ENCODE results near the gene GRIK3.

The GRIK3 gene

GRCh38 chr1:36885540-36886357 is 148.6 kb downstream of the GRIK3 start:
- no peaks in the 10 kb centered on the region for H3K4me1 ChIP-seq (ENCODE audit: control extremely low read depth in 1 of 4, control insufficient read depth in 4 of 4, insufficient read depth in 4 of 4, low read length in 3 of 4)
- ChIA-PET CTCF (no interaction called here), POLR2A (no interaction called here)
- H3K9me3 ChIP-seq (ENCODE audit: control extremely low read depth in 1 of 5, control insufficient read depth in 4 of 5, insufficient read depth in 2 of 5, low read depth in 1 of 5, low read length in 4 of 5): no peaks in the 10 kb centered on the region
- H3K27me3 ChIP-seq (replicated peaks in 2 of 5; ENCODE audit: control insufficient read depth in 4 of 5, insufficient read depth in 5 of 5, low read length in 4 of 5): peaks cover 0 to 19% (median 0%) of the 10 kb centered on the region in 5 experiments
- no peak for DNase-seq
- 94% methylated on average over 3 of the region's 7 CpGs for WGBS (ENCODE audit: insufficient coverage)
- H3K27ac ChIP-seq (ENCODE audit: insufficient read depth in 1 of 2, low read depth in 1 of 2, low read length in 2 of 2, poor library complexity in 1 of 2, severe bottlenecking in 2 of 2): no peak overlapping the region
- H3K4me3 ChIP-seq (ENCODE audit: control insufficient read depth in 1 of 7, extremely low read depth in 1 of 7, insufficient read depth in 4 of 7, low read depth in 2 of 7, low read length in 6 of 7): no peak overlapping the region
- no peaks in the 10 kb centered on the region for H3K36me3 ChIP-seq (ENCODE audit: control insufficient read depth in 4 of 4, insufficient read depth in 4 of 4, low read length in 3 of 4)

DNA sequence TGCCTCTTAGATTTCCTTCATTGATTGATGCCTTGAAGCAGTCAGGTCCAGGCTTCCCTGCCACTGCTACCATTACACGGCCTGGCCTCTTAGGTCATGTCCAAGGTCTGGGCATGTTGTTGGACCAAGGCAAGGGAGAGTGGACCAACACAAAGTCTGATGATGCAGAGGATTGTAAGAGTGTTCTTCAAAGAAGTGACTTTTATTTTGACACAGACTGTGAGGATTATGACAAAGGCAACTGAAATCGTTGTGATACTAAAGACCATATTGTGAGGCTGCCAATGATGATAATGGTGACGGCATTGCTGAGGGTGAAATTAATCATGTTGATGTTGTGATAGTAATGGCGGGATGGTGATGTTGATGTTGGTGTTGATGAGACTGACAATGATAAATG is 149.5 kb downstream of the GRIK3 start:
- H3K36me3 ChIP-seq (ENCODE audit: control insufficient read depth in 4 of 4, insufficient read depth in 4 of 4, low read length in 3 of 4): no peaks in the 10 kb centered on the region
- ChIA-PET POLR2A (no interaction called here), CTCF (no interaction called here)
- no peak overlapping the region for H3K4me3 ChIP-seq (ENCODE audit: control insufficient read depth in 1 of 7, extremely low read depth in 1 of 7, insufficient read depth in 4 of 7, low read depth in 2 of 7, low read length in 6 of 7)
- 91% methylated on average over 4 of the region's 4 CpGs for WGBS (ENCODE audit: insufficient coverage)
- H3K27ac ChIP-seq (ENCODE audit: insufficient read depth in 1 of 2, low read depth in 1 of 2, low read length in 2 of 2, poor library complexity in 1 of 2, severe bottlenecking in 2 of 2): no peak overlapping the region
- H3K9me3 ChIP-seq (ENCODE audit: control extremely low read depth in 1 of 5, control insufficient read depth in 4 of 5, insufficient read depth in 2 of 5, low read depth in 1 of 5, low read length in 4 of 5): no peaks in the 10 kb centered on the region
- no peaks in the 10 kb centered on the region for H3K4me1 ChIP-seq (ENCODE audit: control extremely low read depth in 1 of 4, control insufficient read depth in 4 of 4, insufficient read depth in 4 of 4, low read length in 3 of 4)
- H3K27me3 ChIP-seq (replicated peaks in 2 of 5; ENCODE audit: control insufficient read depth in 4 of 5, insufficient read depth in 5 of 5, low read length in 4 of 5): peaks cover 0 to 17% (median 0%) of the 10 kb centered on the region in 5 experiments
- no peak for DNase-seq

DNA sequence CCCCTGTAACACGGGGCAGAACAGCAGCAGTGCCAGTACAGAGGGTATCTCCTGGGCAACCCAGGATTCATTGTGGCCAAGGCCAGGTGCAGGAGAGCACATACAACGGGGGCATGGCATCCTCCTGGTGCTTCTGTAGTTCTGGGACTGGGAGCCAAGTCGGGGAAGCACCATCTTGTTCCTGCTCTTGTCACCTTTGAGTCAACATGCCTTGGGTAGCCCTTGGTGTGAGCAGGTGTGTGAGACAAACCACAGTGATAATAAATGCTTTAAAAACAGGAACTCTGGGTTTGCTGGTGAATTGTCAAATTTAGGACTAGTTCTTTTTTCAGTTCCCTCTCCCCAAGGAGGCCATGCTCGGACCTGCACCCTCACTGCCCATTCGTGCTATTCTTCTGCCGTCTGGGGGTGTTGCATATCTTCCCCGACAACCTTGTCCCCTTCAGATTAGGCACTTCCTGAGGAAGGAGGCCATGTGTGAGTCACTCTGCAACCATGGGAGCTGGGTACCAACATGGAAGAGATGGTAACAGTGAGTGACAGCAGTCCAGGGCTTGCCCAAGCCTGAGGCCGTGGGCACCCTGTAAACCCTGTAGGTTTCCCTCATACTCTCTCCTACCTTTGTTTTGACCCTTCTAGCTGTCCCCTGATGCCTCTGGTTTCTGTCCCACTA is 150.2 kb downstream of the GRIK3 start:
- POLR2A ChIA-PET: no interaction called here

GRCh38 chr1:36883315-36883949 is 150.9 kb downstream of the GRIK3 start:
- DNase-seq: no peak
- Histone ChIP-seq H3K9me3 (ENCODE audit: control extremely low read depth in 1 of 5, control insufficient read depth in 4 of 5, insufficient read depth in 2 of 5, low read depth in 1 of 5, low read length in 4 of 5) (no peaks in the 10 kb centered on the region), H3K27me3 (replicated peaks in 2 of 5; ENCODE audit: control insufficient read depth in 4 of 5, insufficient read depth in 5 of 5, low read length in 4 of 5) (peaks cover 0 to 8% (median 0%) of the 10 kb centered on the region in 5 experiments), H3K36me3 (ENCODE audit: control insufficient read depth in 4 of 4, insufficient read depth in 4 of 4, low read length in 3 of 4) (no peaks in the 10 kb centered on the region), H3K4me3 (ENCODE audit: control insufficient read depth in 1 of 7, extremely low read depth in 1 of 7, insufficient read depth in 4 of 7, low read depth in 2 of 7, low read length in 6 of 7) (no peak overlapping the region), H3K27ac (ENCODE audit: insufficient read depth in 1 of 2, low read depth in 1 of 2, low read length in 2 of 2, poor library complexity in 1 of 2, severe bottlenecking in 2 of 2) (no peak overlapping the region), H3K4me1 (ENCODE audit: control extremely low read depth in 1 of 4, control insufficient read depth in 4 of 4, insufficient read depth in 4 of 4, low read length in 3 of 4) (no peaks in the 10 kb centered on the region)
- CTCF ChIA-PET: no interaction called here
- POLR2A ChIA-PET: no interaction called here
- WGBS (ENCODE audit: insufficient coverage): 93% methylated on average over 3 of the region's 3 CpGs

More for the DNA sequence above, 150.2 kb downstream of the GRIK3 start:
- Histone ChIP-seq H3K36me3 (ENCODE audit: control insufficient read depth in 4 of 4, insufficient read depth in 4 of 4, low read length in 3 of 4) (no peaks in the 10 kb centered on the region), H3K27ac (ENCODE audit: insufficient read depth in 1 of 2, low read depth in 1 of 2, low read length in 2 of 2, poor library complexity in 1 of 2, severe bottlenecking in 2 of 2) (no peak overlapping the region), H3K4me1 (ENCODE audit: control extremely low read depth in 1 of 4, control insufficient read depth in 4 of 4, insufficient read depth in 4 of 4, low read length in 3 of 4) (no peaks in the 10 kb centered on the region), H3K27me3 (replicated peaks in 2 of 5; ENCODE audit: control insufficient read depth in 4 of 5, insufficient read depth in 5 of 5, low read length in 4 of 5) (peaks cover 0 to 11% (median 0%) of the 10 kb centered on the region in 5 experiments), H3K9me3 (ENCODE audit: control extremely low read depth in 1 of 5, control insufficient read depth in 4 of 5, insufficient read depth in 2 of 5, low read depth in 1 of 5, low read length in 4 of 5) (no peaks in the 10 kb centered on the region), H3K4me3 (ENCODE audit: control insufficient read depth in 1 of 7, extremely low read depth in 1 of 7, insufficient read depth in 4 of 7, low read depth in 2 of 7, low read length in 6 of 7) (no peak overlapping the region)
- 14% methylated on average over 3 of the region's 8 CpGs for WGBS (ENCODE audit: insufficient coverage)
- CTCF ChIA-PET: no interaction called here
- peak in 1 of 3 donors; percentile 2 for DNase-seq

- 96% methylated on average over 7 of the region's 11 CpGs for WGBS (ENCODE audit: insufficient coverage)
- DNase-seq: no peak
- Histone ChIP-seq H3K9me3 (ENCODE audit: control extremely low read depth in 1 of 5, control insufficient read depth in 4 of 5, insufficient read depth in 2 of 5, low read depth in 1 of 5, low read length in 4 of 5) (no peaks in the 10 kb centered on the region), H3K27me3 (replicated peaks in 2 of 5; ENCODE audit: control insufficient read depth in 4 of 5, insufficient read depth in 5 of 5, low read length in 4 of 5) (peaks cover 0 to 4% (median 0%) of the 10 kb centered on the region in 5 experiments), H3K4me3 (ENCODE audit: control insufficient read depth in 1 of 7, extremely low read depth in 1 of 7, insufficient read depth in 4 of 7, low read depth in 2 of 7, low read length in 6 of 7) (no peak overlapping the region), H3K36me3 (ENCODE audit: control insufficient read depth in 4 of 4, insufficient read depth in 4 of 4, low read length in 3 of 4) (no peaks in the 10 kb centered on the region), H3K4me1 (ENCODE audit: control extremely low read depth in 1 of 4, control insufficient read depth in 4 of 4, insufficient read depth in 4 of 4, low read length in 3 of 4) (no peaks in the 10 kb centered on the region), H3K27ac (ENCODE audit: insufficient read depth in 1 of 2, low read depth in 1 of 2, low read length in 2 of 2, poor library complexity in 1 of 2, severe bottlenecking in 2 of 2) (no peak overlapping the region)
- ChIA-PET CTCF (no interaction called here), POLR2A (no interaction called here)
Measured at GRCh38 chr1:36882536-36883285, 151.6 kb downstream of the GRIK3 start.

- 92% methylated on average over 6 of the region's 6 CpGs for WGBS (ENCODE audit: insufficient coverage)
- Histone ChIP-seq H3K4me3 (ENCODE audit: control insufficient read depth in 1 of 7, extremely low read depth in 1 of 7, insufficient read depth in 4 of 7, low read depth in 2 of 7, low read length in 6 of 7) (no peak overlapping the region), H3K27me3 (replicated peaks in 2 of 5; ENCODE audit: control insufficient read depth in 4 of 5, insufficient read depth in 5 of 5, low read length in 4 of 5) (peaks cover 0 to 10% (median 0%) of the 10 kb centered on the region in 5 experiments), H3K4me1 (ENCODE audit: control extremely low read depth in 1 of 4, control insufficient read depth in 4 of 4, insufficient read depth in 4 of 4, low read length in 3 of 4) (no peaks in the 10 kb centered on the region), H3K36me3 (ENCODE audit: control insufficient read depth in 4 of 4, insufficient read depth in 4 of 4, low read length in 3 of 4) (no peaks in the 10 kb centered on the region), H3K9me3 (ENCODE audit: control extremely low read depth in 1 of 5, control insufficient read depth in 4 of 5, insufficient read depth in 2 of 5, low read depth in 1 of 5, low read length in 4 of 5) (no peaks in the 10 kb centered on the region), H3K27ac (ENCODE audit: insufficient read depth in 1 of 2, low read depth in 1 of 2, low read length in 2 of 2, poor library complexity in 1 of 2, severe bottlenecking in 2 of 2) (no peak overlapping the region)
- no peak for DNase-seq
- CTCF ChIA-PET: no interaction called here
- POLR2A ChIA-PET: no interaction called here
Measured at GRCh38 chr1:36881541-36881940, 152.8 kb downstream of the GRIK3 start.

Measured in common myeloid progenitor, CD34-positive (primary cell).